ENCODE measurements around the gene VASN.

Gene VASN

GRCh38 chr16:4378999-4379690 is 7.5 kb downstream of the VASN start:
- no peaks in the 10 kb centered on the region for H3K9me3 Mint-ChIP-seq
- H3K27me3 Mint-ChIP-seq = no peaks in the 10 kb centered on the region
- H3K4me3 Mint-ChIP-seq = no peak overlapping the region
- peaks cover 31% of the 10 kb centered on the region for H3K36me3 Mint-ChIP-seq (ENCODE audit: low read depth)
- H3K4me1 Mint-ChIP-seq (ENCODE audit: low read depth) = peaks cover 8% of the 10 kb centered on the region
- no peak for DNase-seq
- H3K27ac Mint-ChIP-seq = no peak overlapping the region

GRCh38 chr16:4380119-4381063 is 8.7 kb downstream of the VASN start:
- DNase-seq = no peak
- Mint-ChIP-seq H3K36me3 (ENCODE audit: low read depth) (peaks cover 41% of the 10 kb centered on the region), H3K9me3 (no peaks in the 10 kb centered on the region), H3K4me1 (ENCODE audit: low read depth) (peaks cover 7% of the 10 kb centered on the region), H3K27ac (peak overlapping the region; percentile 59), H3K4me3 (no peak overlapping the region), H3K27me3 (no peaks in the 10 kb centered on the region)

DNA sequence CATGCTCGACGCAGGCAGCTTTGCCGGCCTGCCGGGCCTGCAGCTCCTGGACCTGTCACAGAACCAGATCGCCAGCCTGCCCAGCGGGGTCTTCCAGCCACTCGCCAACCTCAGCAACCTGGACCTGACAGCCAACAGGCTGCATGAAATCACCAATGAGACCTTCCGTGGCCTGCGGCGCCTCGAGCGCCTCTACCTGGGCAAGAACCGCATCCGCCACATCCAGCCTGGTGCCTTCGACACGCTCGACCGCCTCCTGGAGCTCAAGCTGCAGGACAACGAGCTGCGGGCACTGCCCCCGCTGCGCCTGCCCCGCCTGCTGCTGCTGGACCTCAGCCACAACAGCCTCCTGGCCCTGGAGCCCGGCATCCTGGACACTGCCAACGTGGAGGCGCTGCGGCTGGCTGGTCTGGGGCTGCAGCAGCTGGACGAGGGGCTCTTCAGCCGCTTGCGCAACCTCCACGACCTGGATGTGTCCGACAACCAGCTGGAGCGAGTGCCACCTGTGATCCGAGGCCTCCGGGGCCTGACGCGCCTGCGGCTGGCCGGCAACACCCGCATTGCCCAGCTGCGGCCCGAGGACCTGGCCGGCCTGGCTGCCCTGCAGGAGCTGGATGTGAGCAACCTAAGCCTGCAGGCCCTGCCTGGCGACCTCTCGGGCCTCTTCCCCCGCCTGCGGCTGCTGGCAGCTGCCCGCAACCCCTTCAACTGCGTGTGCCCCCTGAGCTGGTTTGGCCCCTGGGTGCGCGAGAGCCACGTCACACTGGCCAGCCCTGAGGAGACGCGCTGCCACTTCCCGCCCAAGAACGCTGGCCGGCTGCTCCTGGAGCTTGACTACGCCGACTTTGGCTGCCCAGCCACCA is 9.7 kb downstream of the VASN start:
- no peaks in the 10 kb centered on the region for H3K9me3 Mint-ChIP-seq
- H3K27ac Mint-ChIP-seq = peak overlapping the region; percentile 59
- peaks cover 50% of the 10 kb centered on the region for H3K36me3 Mint-ChIP-seq (ENCODE audit: low read depth)
- H3K27me3 Mint-ChIP-seq = no peaks in the 10 kb centered on the region
- peaks cover 8% of the 10 kb centered on the region for H3K4me1 Mint-ChIP-seq (ENCODE audit: low read depth)
- DNase-seq = no peak
- H3K4me3 Mint-ChIP-seq = no peak overlapping the region

- H3K27me3 Mint-ChIP-seq = no peaks in the 10 kb centered on the region
- H3K9me3 Mint-ChIP-seq = no peaks in the 10 kb centered on the region
- H3K27ac Mint-ChIP-seq = no peak overlapping the region
- H3K4me1 Mint-ChIP-seq (ENCODE audit: low read depth) = peaks cover 9% of the 10 kb centered on the region
- no peak overlapping the region for H3K4me3 Mint-ChIP-seq
- no peak for DNase-seq
- peaks cover 56% of the 10 kb centered on the region for H3K36me3 Mint-ChIP-seq (ENCODE audit: low read depth)
These were observed 10.5 kb downstream of the VASN start for GRCh38 chr16:4381935-4382794.

GRCh38 chr16:4382795-4383357 is 11.2 kb downstream of the VASN start:
- Mint-ChIP-seq H3K27ac (no peak overlapping the region), H3K27me3 (no peaks in the 10 kb centered on the region), H3K36me3 (ENCODE audit: low read depth) (peaks cover 63% of the 10 kb centered on the region)

DNA sequence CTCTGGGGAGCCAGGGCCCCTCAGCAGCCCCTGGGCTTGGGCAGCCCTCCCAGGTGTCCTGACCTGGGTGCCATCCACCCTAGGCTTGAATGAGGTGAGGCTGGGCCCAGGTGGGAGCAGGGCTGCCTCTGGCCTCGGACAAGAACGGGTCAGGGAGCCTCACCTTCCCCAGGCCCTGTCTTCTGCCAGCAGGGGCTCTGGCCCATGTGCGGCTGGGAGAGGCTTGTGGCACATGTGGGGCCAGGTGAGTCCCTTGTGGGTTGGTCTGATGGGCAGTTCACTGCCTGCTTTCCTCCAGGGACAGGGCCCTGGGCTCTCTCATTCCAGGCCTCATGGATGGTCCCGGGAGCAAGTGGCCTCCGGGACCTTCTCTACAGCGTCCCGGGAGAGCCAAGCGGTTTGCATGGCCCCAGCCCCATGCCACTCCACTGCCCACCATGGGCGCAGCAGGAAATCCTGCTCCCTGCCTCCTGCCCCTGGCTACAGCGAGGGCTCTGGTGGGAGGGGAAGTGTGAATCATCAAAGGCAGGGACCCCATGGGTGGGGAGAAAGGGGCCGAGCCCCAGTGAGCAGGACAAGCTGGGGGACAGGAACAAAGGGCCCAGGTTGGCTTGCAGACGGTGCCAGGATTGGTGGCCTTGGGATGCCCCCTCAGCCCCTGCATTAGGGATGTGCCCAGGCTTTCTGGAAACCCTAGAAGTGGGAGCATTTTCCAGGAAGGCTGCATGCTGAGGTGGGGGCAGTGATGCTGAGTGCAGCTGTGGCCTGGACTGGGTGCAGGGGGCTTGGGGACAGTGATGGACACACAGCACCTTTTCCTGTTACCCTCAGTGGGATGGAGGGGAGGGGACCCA is 12.2 kb downstream of the VASN start:
- H3K27me3 Mint-ChIP-seq = no peaks in the 10 kb centered on the region
- no peak overlapping the region for H3K4me3 Mint-ChIP-seq

More at GRCh38 chr16:4382795-4383357, 11.2 kb downstream of the VASN start:
- DNase-seq = no peak
- H3K4me3 Mint-ChIP-seq = no peak overlapping the region
- H3K4me1 Mint-ChIP-seq (ENCODE audit: low read depth) = peaks cover 7% of the 10 kb centered on the region
- H3K9me3 Mint-ChIP-seq = no peaks in the 10 kb centered on the region

GRCh38 chr16:4384509-4384942 is 12.9 kb downstream of the VASN start:
- DNase-seq = no peak
- Mint-ChIP-seq H3K36me3 (ENCODE audit: low read depth) (peaks cover 74% of the 10 kb centered on the region), H3K27ac (no peak overlapping the region), H3K4me3 (no peak overlapping the region), H3K9me3 (no peaks in the 10 kb centered on the region), H3K4me1 (ENCODE audit: low read depth) (peaks cover 6% of the 10 kb centered on the region), H3K27me3 (no peaks in the 10 kb centered on the region)

More for the DNA sequence above, 12.2 kb downstream of the VASN start:
- Mint-ChIP-seq H3K9me3 (no peaks in the 10 kb centered on the region), H3K27ac (no peak overlapping the region), H3K36me3 (ENCODE audit: low read depth) (peaks cover 67% of the 10 kb centered on the region), H3K4me1 (ENCODE audit: low read depth) (peaks cover 6% of the 10 kb centered on the region)
- DNase-seq = no peak

GRCh38 chr16:4385066-4385788 is 13.6 kb downstream of the VASN start:
- DNase-seq = no peak
- Mint-ChIP-seq H3K27ac (peak overlapping the region; percentile 63), H3K9me3 (no peaks in the 10 kb centered on the region), H3K36me3 (ENCODE audit: low read depth) (peaks cover 78% of the 10 kb centered on the region), H3K27me3 (no peaks in the 10 kb centered on the region), H3K4me3 (no peak overlapping the region), H3K4me1 (ENCODE audit: low read depth) (peaks cover 4% of the 10 kb centered on the region)

DNA sequence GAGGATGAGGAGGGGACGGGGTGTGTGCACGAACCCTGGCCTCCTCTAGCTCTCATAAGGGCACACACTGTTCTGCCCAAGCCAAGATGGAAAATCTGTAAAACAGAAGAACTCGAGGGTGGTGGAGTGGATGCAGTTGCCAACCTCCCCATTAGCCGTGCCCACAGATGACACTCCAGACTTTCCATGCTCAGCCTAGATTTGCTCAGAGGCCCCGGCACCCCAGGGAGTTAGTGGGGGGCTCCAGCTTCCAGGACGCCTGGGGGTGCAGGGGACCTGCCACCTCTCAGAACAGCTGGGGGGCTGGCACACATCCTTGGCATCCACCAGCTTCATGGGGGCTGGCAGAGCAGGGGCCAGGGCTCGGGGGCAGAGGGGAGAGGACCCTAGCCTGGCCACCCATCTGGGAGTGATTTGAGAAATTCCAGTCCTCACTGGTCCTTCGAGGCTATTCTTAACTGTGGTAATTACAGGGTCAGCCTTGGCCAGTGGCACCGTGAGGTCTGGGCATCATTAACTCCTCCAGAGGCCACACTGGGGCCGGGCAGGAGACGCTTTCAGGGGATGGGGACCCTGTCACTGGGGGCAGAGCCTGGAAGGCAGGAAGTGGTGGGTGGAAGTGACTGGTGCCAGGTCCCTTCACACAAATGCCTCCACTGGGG is 14.3 kb downstream of the VASN start:
- H3K4me3 Mint-ChIP-seq = no peak overlapping the region

GRCh38 chr16:4386451-4386805 is 14.8 kb downstream of the VASN start:
- Mint-ChIP-seq H3K4me3 (no peak overlapping the region), H3K36me3 (ENCODE audit: low read depth) (peaks cover 81% of the 10 kb centered on the region), H3K4me1 (ENCODE audit: low read depth) (peaks cover 4% of the 10 kb centered on the region), H3K27me3 (no peaks in the 10 kb centered on the region), H3K27ac (peak overlapping the region; percentile 63), H3K9me3 (no peaks in the 10 kb centered on the region)
- no peak for DNase-seq

More for the DNA sequence above, 14.3 kb downstream of the VASN start:
- H3K36me3 Mint-ChIP-seq (ENCODE audit: low read depth) = peaks cover 78% of the 10 kb centered on the region
- H3K4me1 Mint-ChIP-seq (ENCODE audit: low read depth) = peaks cover 4% of the 10 kb centered on the region
- no peak for DNase-seq
- H3K27me3 Mint-ChIP-seq = no peaks in the 10 kb centered on the region
- no peaks in the 10 kb centered on the region for H3K9me3 Mint-ChIP-seq
- peak overlapping the region; percentile 63 for H3K27ac Mint-ChIP-seq

DNA sequence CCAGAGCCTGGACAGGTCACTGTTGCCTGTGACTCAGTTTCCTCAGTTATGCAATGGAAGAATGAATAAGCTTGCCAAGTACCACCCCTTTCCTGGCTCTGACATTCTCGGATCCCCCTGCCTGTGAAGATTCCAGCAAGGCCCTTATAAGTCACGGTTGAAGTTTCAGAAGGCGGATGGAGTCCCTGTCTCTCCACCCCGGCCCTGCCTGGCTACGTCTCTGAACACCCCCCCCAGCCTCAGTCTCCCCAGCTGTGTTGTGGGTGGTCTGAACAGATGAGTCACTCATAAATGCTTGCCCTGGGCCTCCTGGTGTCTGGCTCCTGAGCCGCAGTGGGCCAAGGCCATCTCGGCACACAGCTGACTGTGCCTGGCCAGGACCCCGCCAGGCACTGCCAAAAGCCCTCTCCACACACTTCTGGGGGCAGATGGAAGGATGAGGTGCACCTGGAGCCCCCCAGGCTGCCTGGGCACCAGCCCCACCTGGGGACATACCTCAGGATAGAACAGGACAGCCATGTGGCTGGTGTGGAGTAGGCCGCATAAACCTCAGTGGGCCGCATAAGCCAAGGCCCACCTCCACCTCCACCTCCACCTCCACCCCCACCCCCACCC is 15.4 kb downstream of the VASN start:
- no peaks in the 10 kb centered on the region for H3K9me3 Mint-ChIP-seq
- peaks cover 4% of the 10 kb centered on the region for H3K4me1 Mint-ChIP-seq (ENCODE audit: low read depth)
- peak overlapping the region; percentile 44 for H3K27ac Mint-ChIP-seq
- peaks cover 81% of the 10 kb centered on the region for H3K36me3 Mint-ChIP-seq (ENCODE audit: low read depth)
- no peak for DNase-seq
- no peak overlapping the region for H3K4me3 Mint-ChIP-seq
- H3K27me3 Mint-ChIP-seq = no peaks in the 10 kb centered on the region
